PC-9 (cell line): ENCODE measurements around the gene CEACAM18. TPM values are rescaled to one million over a fixed set of nuclear protein-coding genes. Genes with fewer than 3 reads are reported as not detected.
"Not testable (repeated sequence)": the region's sequence is repeated elsewhere in the genome, so short reads cannot be mapped to it uniquely, and the experiment has no call there.

Experiments used
- BruUV-seq: library from RNA; stranded (reverse); fragments of 400-500 nt; replicated peaks from 2 replicates; lab custom pipeline; 2021; lab: Mats Ljungman, UMichigan
- CTCF ChIA-PET: fragments of 300-600 bp; sonication (Branson Sonifier 250); formaldehyde crosslinking; loops from one replicate; lab custom pipeline; 2022; ENCODE audit warnings: antibody characterized with exemption; lab: Charles Lee
- POLR2A ChIA-PET: fragments of 300-600 bp; sonication (Branson Sonifier 250); formaldehyde crosslinking; loops from one replicate; lab custom pipeline; 2022; ENCODE audit warnings: antibody characterized with exemption; ENCODE audit not compliant: unreplicated experiment; lab: Charles Lee
- DNase-seq, 2 experiments: peaks; one replicate each; pipeline versions ENCODE4 v3.0.0 to v3.0.0-alpha.2; 2015 to 2022; ENCODE audit warnings: mixed read lengths in 1 of 2
- H2AFZ ChIP-seq: fragments of 200-600 bp; sonication (generic); 2 replicates; pipeline ENCODE4 v1.8.1; 2017; ENCODE audit warnings: antibody characterized with exemption
- H3F3A ChIP-seq: fragments of 200-600 bp; sonication (generic); 2 replicates; pipeline ENCODE4 v1.8.1; 2017; ENCODE audit warnings: antibody characterized with exemption, mild to moderate bottlenecking, low read depth; ENCODE audit not compliant: insufficient read depth
- H3K27ac ChIP-seq: fragments of 200-600 bp; sonication (generic); 2 replicates; pipeline ENCODE4 v1.6.1; 2016; ENCODE audit warnings: mixed run types
- H3K27me3 ChIP-seq: fragments of 200-600 bp; sonication (generic); 2 replicates; pipeline ENCODE4 v1.6.1; 2016; ENCODE audit warnings: low read depth, mixed run types; ENCODE audit not compliant: insufficient read depth
- H3K36me3 ChIP-seq: fragments of 200-600 bp; sonication (generic); 2 replicates; pipeline ENCODE4 v1.6.1; 2016; ENCODE audit warnings: low read depth, mixed run types
- H3K4me1 ChIP-seq: fragments of 200-600 bp; sonication (generic); replicated peaks from 2 replicates; pipeline ENCODE4 v1.6.1; 2016; ENCODE audit warnings: mixed run types; ENCODE audit not compliant: insufficient read depth
- H3K4me2 ChIP-seq: fragments of 200-600 bp; sonication (generic); 2 replicates; pipeline ENCODE4 v1.6.1; 2017; ENCODE audit warnings: mixed run types
- H3K4me3 ChIP-seq: fragments of 200-600 bp; sonication (generic); 2 replicates; pipeline ENCODE4 v1.6.1; 2016; ENCODE audit warnings: mixed run types
- H3K79me2 ChIP-seq: fragments of 200-600 bp; sonication (generic); 2 replicates; pipeline ENCODE4 v1.6.1; 2017; ENCODE audit warnings: low read depth, mixed run types
- H3K9me2 ChIP-seq: fragments of 200-600 bp; sonication (generic); 2 replicates; pipeline ENCODE4 v1.8.1; 2017; ENCODE audit warnings: mild to moderate bottlenecking; ENCODE audit not compliant: insufficient read depth
- H3K9me3 ChIP-seq: fragments of 200-600 bp; sonication (generic); 2 replicates; pipeline ENCODE4 v1.8.1; 2016; ENCODE audit warnings: low read depth; ENCODE audit not compliant: insufficient read depth
- H4K20me1 ChIP-seq: fragments of 200-600 bp; sonication (generic); 2 replicates; pipeline ENCODE4 v1.8.1; 2017; ENCODE audit not compliant: insufficient read depth
- EZH2 ChIP-seq: fragments of 200-600 bp; sonication (generic); IDR thresholded peaks from 2 replicates; pipeline ENCODE4 v1.8.0; 2017; ENCODE audit warnings: antibody characterized with exemption, low read depth
- intact Hi-C: fragments of 100-400 bp; cut with micrococcal nuclease; formaldehyde crosslinking; loops from one replicate; pipeline ENCODE4 v1.10.0; 2022; ENCODE audit not compliant: unreplicated experiment
- total RNA-seq: library from RNA; stranded (reverse); gene quantifications from 2 replicates; pipeline ENCODE4 v1.2.3, GENCODE V29; 2021
- TF ChIP-seq, protein P1 (sequence below): fragments of 200-600 bp; sonication (generic); conservative IDR thresholded peaks from 2 replicates; pipeline ENCODE4 v1.6.1; 2017; ENCODE audit warnings: mixed run types, antibody characterized with exemption, mild to moderate bottlenecking, moderate library complexity

CEACAM18 gene
- total RNA-seq, 1 experiment from 2014 or later = not detected

DNA sequence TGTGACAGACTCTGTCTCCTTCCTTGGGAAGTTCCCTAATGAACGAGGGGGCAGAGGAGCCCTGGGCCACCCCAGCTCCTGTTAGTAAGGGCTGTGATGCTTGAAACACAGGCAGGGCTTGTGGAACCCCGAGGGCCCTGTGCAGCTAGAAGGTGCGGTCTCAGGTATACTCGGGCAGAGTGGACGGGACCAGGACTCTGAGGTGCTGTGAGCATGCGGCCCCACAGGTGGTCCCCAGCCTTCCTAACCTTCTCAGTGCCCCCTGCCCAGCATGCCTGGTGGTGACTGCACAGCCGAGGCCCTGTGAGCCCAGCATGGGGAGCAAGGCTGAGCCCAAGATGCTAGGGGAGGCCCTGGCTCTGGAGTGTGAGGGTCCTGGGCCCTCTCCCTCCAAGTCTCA, 16.1 kb upstream of the CEACAM18 start:
- peaks cover 86% of the 10 kb centered on the region for H3K27me3 ChIP-seq
- TF ChIP-seq EZH2 = no peak
- TF ChIP-seq, protein P1, sequence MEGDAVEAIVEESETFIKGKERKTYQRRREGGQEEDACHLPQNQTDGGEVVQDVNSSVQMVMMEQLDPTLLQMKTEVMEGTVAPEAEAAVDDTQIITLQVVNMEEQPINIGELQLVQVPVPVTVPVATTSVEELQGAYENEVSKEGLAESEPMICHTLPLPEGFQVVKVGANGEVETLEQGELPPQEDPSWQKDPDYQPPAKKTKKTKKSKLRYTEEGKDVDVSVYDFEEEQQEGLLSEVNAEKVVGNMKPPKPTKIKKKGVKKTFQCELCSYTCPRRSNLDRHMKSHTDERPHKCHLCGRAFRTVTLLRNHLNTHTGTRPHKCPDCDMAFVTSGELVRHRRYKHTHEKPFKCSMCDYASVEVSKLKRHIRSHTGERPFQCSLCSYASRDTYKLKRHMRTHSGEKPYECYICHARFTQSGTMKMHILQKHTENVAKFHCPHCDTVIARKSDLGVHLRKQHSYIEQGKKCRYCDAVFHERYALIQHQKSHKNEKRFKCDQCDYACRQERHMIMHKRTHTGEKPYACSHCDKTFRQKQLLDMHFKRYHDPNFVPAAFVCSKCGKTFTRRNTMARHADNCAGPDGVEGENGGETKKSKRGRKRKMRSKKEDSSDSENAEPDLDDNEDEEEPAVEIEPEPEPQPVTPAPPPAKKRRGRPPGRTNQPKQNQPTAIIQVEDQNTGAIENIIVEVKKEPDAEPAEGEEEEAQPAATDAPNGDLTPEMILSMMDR = no peak
- no peak overlapping the region for H3K27ac ChIP-seq
- no peaks in the 10 kb centered on the region for H3K79me2 ChIP-seq
- H3K36me3 ChIP-seq = no peaks in the 10 kb centered on the region
- H3K9me2 ChIP-seq = no peaks in the 10 kb centered on the region
- no peaks in the 10 kb centered on the region for H3K4me1 ChIP-seq
- CTCF ChIA-PET = no interaction called here
- no peak overlapping the region for H2AFZ ChIP-seq
- no peaks in the 10 kb centered on the region for H3F3A ChIP-seq
- H3K4me3 ChIP-seq = no peak overlapping the region
- no peak overlapping the region for H3K4me2 ChIP-seq
- intact Hi-C loops = no loop called here
- BruUV-seq = no TSS peak
- no peak for DNase-seq
- no peaks in the 10 kb centered on the region for H3K9me3 ChIP-seq
- POLR2A ChIA-PET = no interaction called here
- H4K20me1 ChIP-seq = no peaks in the 10 kb centered on the region

DNA sequence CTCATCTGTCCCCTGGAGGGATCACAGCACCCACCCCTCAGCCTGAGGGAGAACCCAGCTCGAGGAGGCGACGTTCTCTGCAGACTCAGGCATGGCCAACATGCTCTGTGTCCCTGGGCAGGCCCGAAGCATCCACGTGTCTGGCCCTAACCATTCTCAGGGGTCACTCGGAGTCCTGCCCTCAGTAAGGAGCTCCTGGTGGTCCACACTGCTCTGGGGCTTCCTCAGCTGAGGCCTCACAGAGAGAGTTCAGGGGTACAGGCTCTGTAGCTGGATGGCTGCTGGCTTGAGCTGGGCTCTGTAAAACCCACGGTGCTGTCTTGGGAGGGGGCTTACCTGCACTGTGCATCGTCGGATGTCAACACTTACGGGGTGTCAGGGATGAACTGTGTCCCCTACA, 15.7 kb upstream of the CEACAM18 start:
- H3K27me3 ChIP-seq = peaks cover 85% of the 10 kb centered on the region
- no TSS peak for BruUV-seq
- no peak overlapping the region for H2AFZ ChIP-seq
- CTCF ChIA-PET = no interaction called here
- H3K4me2 ChIP-seq = no peak overlapping the region
- intact Hi-C loops = no loop called here
- DNase-seq = no peak
- TF ChIP-seq, protein P1 = no peak
- TF ChIP-seq EZH2 = no peak
- H3F3A ChIP-seq = no peaks in the 10 kb centered on the region
- no peak overlapping the region for H3K4me3 ChIP-seq
- no peaks in the 10 kb centered on the region for H3K79me2 ChIP-seq
- H4K20me1 ChIP-seq = no peaks in the 10 kb centered on the region
- H3K36me3 ChIP-seq = no peaks in the 10 kb centered on the region
- no peaks in the 10 kb centered on the region for H3K9me3 ChIP-seq
- no peaks in the 10 kb centered on the region for H3K9me2 ChIP-seq
- H3K4me1 ChIP-seq = no peaks in the 10 kb centered on the region
- POLR2A ChIA-PET = no interaction called here
- no peak overlapping the region for H3K27ac ChIP-seq

DNA sequence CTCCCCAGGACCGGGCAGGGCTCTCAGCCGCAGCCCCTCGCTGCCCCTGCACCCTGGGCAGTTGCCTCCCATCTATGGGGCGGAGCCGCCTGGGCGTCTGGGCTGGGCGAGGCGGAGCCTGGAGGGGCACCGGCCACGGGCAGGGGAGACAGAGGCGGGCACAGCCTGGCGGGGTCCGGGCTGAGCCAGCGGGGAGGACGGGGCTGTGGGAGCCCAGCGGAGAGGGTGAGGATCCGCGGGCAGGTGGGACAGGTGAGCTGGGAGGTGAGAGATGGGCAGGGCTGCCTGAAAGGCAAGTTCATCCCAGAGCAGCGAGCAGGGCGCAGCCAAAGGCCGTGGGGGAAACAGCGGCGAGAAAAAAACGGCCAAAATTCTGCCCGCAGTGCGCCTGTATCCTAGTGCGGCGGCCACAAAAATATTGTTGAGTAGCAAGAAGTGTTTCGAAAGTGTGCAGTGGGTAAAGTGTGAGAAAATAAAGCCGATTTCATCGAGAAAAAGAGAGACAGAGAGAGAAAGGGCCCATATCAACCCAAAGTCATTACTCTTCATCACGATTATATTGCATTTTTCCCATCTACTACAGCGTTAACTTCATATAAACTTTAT, 14.3 kb upstream of the CEACAM18 start:
- CTCF ChIA-PET, DNase-seq, H2AFZ ChIP-seq, intact Hi-C loops, H3K4me3 ChIP-seq, H3K36me3 ChIP-seq, H3K9me2 ChIP-seq, H3K4me2 ChIP-seq, H3K9me3 ChIP-seq, H4K20me1 ChIP-seq, H3K79me2 ChIP-seq, H3K4me1 ChIP-seq, BruUV-seq, H3K27ac ChIP-seq, H3F3A ChIP-seq: not testable (repeated sequence)
- peaks cover 71% of the 10 kb centered on the region for H3K27me3 ChIP-seq
- POLR2A ChIA-PET = interaction anchor here (0.6 kb wide), 1 partner anchor 46 kb away, joined by 5 read pairs; no protein-coding TSS in a partner anchor

DNA sequence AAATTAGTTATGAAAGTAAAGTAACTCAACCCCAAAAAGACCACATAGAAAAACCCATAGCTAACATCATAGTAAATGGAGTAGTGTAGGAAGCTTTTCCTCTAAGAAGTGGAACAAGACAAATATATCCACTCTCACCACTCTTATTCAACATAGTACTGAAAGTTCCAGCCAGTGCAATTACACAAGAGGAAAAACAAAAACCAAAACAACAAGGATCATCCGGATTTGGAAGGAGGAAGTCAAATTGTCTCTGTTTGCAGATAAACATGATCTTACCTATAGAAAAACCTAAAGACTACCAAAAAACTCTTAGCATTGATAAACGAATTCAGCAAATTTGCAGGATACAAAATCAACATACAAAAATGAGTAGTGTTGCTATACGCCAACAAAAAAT, 11.6 kb upstream of the CEACAM18 start:
- BruUV-seq = no TSS peak
- no peaks in the 10 kb centered on the region for H3K9me3 ChIP-seq
- no peaks in the 10 kb centered on the region for H3K36me3 ChIP-seq
- H3K27me3 ChIP-seq = peaks cover 45% of the 10 kb centered on the region
- no peaks in the 10 kb centered on the region for H3K79me2 ChIP-seq
- H3F3A ChIP-seq = no peaks in the 10 kb centered on the region
- intact Hi-C loops = no loop called here
- CTCF ChIA-PET = no interaction called here
- no peak for TF ChIP-seq EZH2
- TF ChIP-seq, protein P1 = no peak
- POLR2A ChIA-PET = no interaction called here
- no peak overlapping the region for H3K4me2 ChIP-seq
- no peaks in the 10 kb centered on the region for H3K4me1 ChIP-seq
- H3K4me3 ChIP-seq = no peak overlapping the region
- no peaks in the 10 kb centered on the region for H3K9me2 ChIP-seq
- H3K27ac ChIP-seq = no peak overlapping the region
- DNase-seq = no peak
- no peak overlapping the region for H2AFZ ChIP-seq
- no peaks in the 10 kb centered on the region for H4K20me1 ChIP-seq
